ENCODE measurements around the gene ANXA9. TPM values are rescaled to one million over a fixed set of nuclear protein-coding genes. Genes with fewer than 3 reads are reported as not detected.

The ANXA9 gene
- total and polyA plus RNA-seq, 2 of the 4 experiments (the other 2 are of a cell fraction), result 0.21 to 0.36 TPM

GRCh38 chr1:151043163-151043562, 61.1 kb downstream of the ANXA9 start:
- no peak overlapping the region for H4K91ac ChIP-seq (ENCODE audit: insufficient read depth, low read depth, low read length)
- no peaks in the 10 kb centered on the region for H3K9me3 ChIP-seq (ENCODE audit: control insufficient read depth, insufficient read depth, low read length)
- no peak overlapping the region for H3K18ac ChIP-seq (ENCODE audit: low read depth, low read length)
- no peaks in the 10 kb centered on the region for H4K20me1 ChIP-seq (ENCODE audit: insufficient read depth, low read length)
- H3K36me3 ChIP-seq (ENCODE audit: control insufficient read depth, insufficient read depth, low read length), result no peaks in the 10 kb centered on the region
- H3K4me1 ChIP-seq (ENCODE audit: control insufficient read depth, insufficient read depth, low read length), result peaks cover 2% of the 10 kb centered on the region
- H2AFZ ChIP-seq (replicated peaks; ENCODE audit: low read length, poor library complexity), result no peak overlapping the region
- no peak overlapping the region for H3K4me3 ChIP-seq (ENCODE audit: insufficient read depth, low read depth, low read length)
- no peak for DNase-seq
- WGBS, 2 experiments (ENCODE audit: extremely low coverage in 2 of 2, insufficient read length in 1 of 2), result no CpG with 5 or more reads among the region's 1 CpG
- no peak overlapping the region for H3K23ac ChIP-seq (ENCODE audit: low read depth, low read length)
- POLR2A ChIA-PET (ENCODE audit: unreplicated experiment), result no interaction called here
- H3K56ac ChIP-seq (ENCODE audit: extremely low read depth, insufficient read depth, low read length), result no peak overlapping the region
- no peak overlapping the region for H2AK9ac ChIP-seq (replicated peaks; ENCODE audit: low read depth, low read length, poor library complexity)
- no peaks in the 10 kb centered on the region for H3K27me3 ChIP-seq (ENCODE audit: control insufficient read depth, insufficient read depth, low read length)
- H4K5ac ChIP-seq (ENCODE audit: low read depth, low read length), result no peak overlapping the region
- no peak overlapping the region for H3K9ac ChIP-seq (ENCODE audit: low read depth, low read length)
- no peak overlapping the region for H2BK15ac ChIP-seq (ENCODE audit: low read depth, low read length)
- CTCF ChIA-PET, result no interaction called here
- no peak overlapping the region for H2BK120ac ChIP-seq (ENCODE audit: low read depth, low read length)
- no peak overlapping the region for H3K4me2 ChIP-seq (ENCODE audit: low read depth, low read length)
- no peak overlapping the region for H2AK5ac ChIP-seq (ENCODE audit: low read depth, low read length)
- BruUV-seq (replicated peaks), result no TSS peak
- H2BK5ac ChIP-seq (ENCODE audit: low read depth, low read length, poor library complexity, severe bottlenecking), result no peak overlapping the region
- H3K79me1 ChIP-seq (ENCODE audit: low read depth in 1 of 2, low read length in 2 of 2), result peaks cover 0 to 4% of the 10 kb centered on the region in 2 experiments; a peak in 2 of 4 replicates
- in situ Hi-C loops (cut with MboI; ENCODE audit: low sequenced_read_pairs) (no loop called here), dilution Hi-C loops (cut with HindIII; ENCODE audit: low sequenced_read_pairs, unreplicated experiment) (no loop called here), intact Hi-C loops (cut with micrococcal nuclease) (no loop called here)
- no peak for TF ChIP-seq RCOR1 (IDR thresholded peaks at IDR 0.05; ENCODE audit: insufficient replicate concordance, low read length)
- no peak for TF ChIP-seq POLR2A (IDR thresholded peaks at IDR 0.05; ENCODE audit: low read depth, low read length)
- no peak for TF ChIP-seq SMC3 (IDR thresholded peaks at IDR 0.05; ENCODE audit: low read depth, low read length)
- no peak for TF ChIP-seq MXI1 (IDR thresholded peaks at IDR 0.05; ENCODE audit: borderline replicate concordance, low read depth, low read length)
- H4K8ac ChIP-seq (ENCODE audit: low read depth in 2 of 2, low read length in 2 of 2), result no peak overlapping the region
- no peak for ATAC-seq (ENCODE audit: low read depth)
- no peak overlapping the region for H2BK20ac ChIP-seq (ENCODE audit: low read depth, low read length)
- no peaks in the 10 kb centered on the region for H3K9me1 ChIP-seq (ENCODE audit: insufficient read depth, low read length)
- no peak overlapping the region for H3K14ac ChIP-seq (replicated peaks; ENCODE audit: low read depth, low read length)
- no peak overlapping the region for H3K4ac ChIP-seq (ENCODE audit: low read depth, low read length)
- H3K27ac ChIP-seq (ENCODE audit: insufficient read depth, low read length), result no peak overlapping the region

Small RNAs within 50 kb of the gene (microRNA-seq; reads per million reads assigned to microRNA genes)
- gene RNU6-884P (ENCODE audit: insufficient read depth, insufficient read length), result not detected

Small RNAs within 50 kb of the gene (small RNA-seq; reads per million reads assigned to genes)
- gene RNU6-884P, result 0.08 to 9.6 (median 2.3) reads per million in 5 experiments

Other genes starting within 250 kb of the ANXA9 start
- gene CTSS, start 216.5 kb upstream of the ANXA9 start, total RNA-seq (2012; rRNA removed), result 0.18 and 0.56 TPM in 2 replicates
- 0.47 and 0.48 TPM in 2 replicates for gene CTSS, start 216.5 kb upstream of the ANXA9 start, polyA plus RNA-seq (2012; rRNA removed)
- gene CTSK, start 174.0 kb upstream of the ANXA9 start, total RNA-seq (2012; rRNA removed), result 4.7 and 7.7 TPM in 2 replicates
- 13.2 and 15.1 TPM in 2 replicates for gene CTSK, start 174.0 kb upstream of the ANXA9 start, polyA plus RNA-seq (2012; rRNA removed)
- gene ARNT, start 105.7 kb upstream of the ANXA9 start, total RNA-seq (2012; rRNA removed), result 26.3 and 28.1 TPM in 2 replicates
- gene ARNT, start 105.7 kb upstream of the ANXA9 start, polyA plus RNA-seq (2012; rRNA removed), result 15.7 and 19.7 TPM in 2 replicates
- gene CTXND2, start 95.2 kb upstream of the ANXA9 start, total RNA-seq (2012; rRNA removed), result not detected in 2 replicates
- gene CTXND2, start 95.2 kb upstream of the ANXA9 start, polyA plus RNA-seq (2012; rRNA removed), result not detected in 2 replicates
- 22.9 and 24.7 TPM in 2 replicates for gene SETDB1, start 55.9 kb upstream of the ANXA9 start, total RNA-seq (2012; rRNA removed)
- gene SETDB1, start 55.9 kb upstream of the ANXA9 start, polyA plus RNA-seq (2012; rRNA removed), result 16.6 and 18.7 TPM in 2 replicates
- 99.2 and 118 TPM in 2 replicates for gene CERS2, start 7.5 kb upstream of the ANXA9 start, total RNA-seq (2012; rRNA removed)
- 126 and 127 TPM in 2 replicates for gene CERS2, start 7.5 kb upstream of the ANXA9 start, polyA plus RNA-seq (2012; rRNA removed)
- 5.8 and 6.6 TPM in 2 replicates for gene MINDY1, start 24.6 kb downstream of the ANXA9 start, total RNA-seq (2012; rRNA removed)
- 6.6 and 7.3 TPM in 2 replicates for gene MINDY1, start 24.6 kb downstream of the ANXA9 start, polyA plus RNA-seq (2012; rRNA removed)
- 7.9 and 8.6 TPM in 2 replicates for gene PRUNE1, start 26.2 kb downstream of the ANXA9 start, total RNA-seq (2012; rRNA removed)
- 9.4 and 9.6 TPM in 2 replicates for gene PRUNE1, start 26.2 kb downstream of the ANXA9 start, polyA plus RNA-seq (2012; rRNA removed)
- gene BNIPL, start 54.3 kb downstream of the ANXA9 start, total RNA-seq (2012; rRNA removed), result under 0.01 TPM in 1 of 2 replicates, not detected in the other
- gene BNIPL, start 54.3 kb downstream of the ANXA9 start, polyA plus RNA-seq (2012; rRNA removed), result 0.10 and 0.38 TPM in 2 replicates
- gene C1orf56, start 65.5 kb downstream of the ANXA9 start, total RNA-seq (2012; rRNA removed), result 0.54 and 0.83 TPM in 2 replicates
- gene C1orf56, start 65.5 kb downstream of the ANXA9 start, polyA plus RNA-seq (2012; rRNA removed), result 1.2 and 1.5 TPM in 2 replicates
- gene CDC42SE1, start 77.3 kb downstream of the ANXA9 start, total RNA-seq (2012; rRNA removed), result 47.0 and 48.6 TPM in 2 replicates
- gene CDC42SE1, start 77.3 kb downstream of the ANXA9 start, polyA plus RNA-seq (2012; rRNA removed), result 47.4 and 58.5 TPM in 2 replicates
- 3.6 and 5.3 TPM in 2 replicates for gene MLLT11, start 78.1 kb downstream of the ANXA9 start, total RNA-seq (2012; rRNA removed)
- 16.6 and 17.5 TPM in 2 replicates for gene MLLT11, start 78.1 kb downstream of the ANXA9 start, polyA plus RNA-seq (2012; rRNA removed)
- 11.9 and 12.9 TPM in 2 replicates for gene GABPB2, start 88.5 kb downstream of the ANXA9 start, total RNA-seq (2012; rRNA removed)
- gene GABPB2, start 88.5 kb downstream of the ANXA9 start, polyA plus RNA-seq (2012; rRNA removed), result 6.0 and 7.5 TPM in 2 replicates
- gene SEMA6C, start 164.3 kb downstream of the ANXA9 start, total RNA-seq (2012; rRNA removed), result 0.36 and 0.56 TPM in 2 replicates
- gene SEMA6C, start 164.3 kb downstream of the ANXA9 start, polyA plus RNA-seq (2012; rRNA removed), result 2.0 and 2.6 TPM in 2 replicates
- not detected in 2 replicates for gene TNFAIP8L2, start 174.4 kb downstream of the ANXA9 start, total RNA-seq (2012; rRNA removed)
- gene TNFAIP8L2, start 174.4 kb downstream of the ANXA9 start, polyA plus RNA-seq (2012; rRNA removed), result not detected in 2 replicates
- gene LYSMD1, start 183.6 kb downstream of the ANXA9 start, total RNA-seq (2012; rRNA removed), result 9.2 and 10.4 TPM in 2 replicates
- gene LYSMD1, start 183.6 kb downstream of the ANXA9 start, polyA plus RNA-seq (2012; rRNA removed), result 5.0 and 5.9 TPM in 2 replicates
- 22.2 and 27.4 TPM in 2 replicates for gene SCNM1, start 183.9 kb downstream of the ANXA9 start, total RNA-seq (2012; rRNA removed)
- 33.2 and 35.3 TPM in 2 replicates for gene SCNM1, start 183.9 kb downstream of the ANXA9 start, polyA plus RNA-seq (2012; rRNA removed)
- gene TMOD4, start 193.7 kb downstream of the ANXA9 start, total RNA-seq (2012; rRNA removed), result not detected in 2 replicates
- gene TMOD4, start 193.7 kb downstream of the ANXA9 start, polyA plus RNA-seq (2012; rRNA removed), result 0.22 and 0.27 TPM in 2 replicates
- 51.3 and 53.6 TPM in 2 replicates for gene VPS72, start 207.9 kb downstream of the ANXA9 start, total RNA-seq (2012; rRNA removed)
- gene VPS72, start 207.9 kb downstream of the ANXA9 start, polyA plus RNA-seq (2012; rRNA removed), result 62.3 and 64.5 TPM in 2 replicates
- 52.5 and 59.1 TPM in 2 replicates for gene PIP5K1A, start 216.3 kb downstream of the ANXA9 start, total RNA-seq (2012; rRNA removed)
- 85.5 and 105 TPM in 2 replicates for gene PIP5K1A, start 216.3 kb downstream of the ANXA9 start, polyA plus RNA-seq (2012; rRNA removed)

Data from IMR-90 (cell line).